ENCODE measurements around the gene ELAC1.
A peak's percentile ranks its signal among the peaks of the same experiment; 100 is the strongest.
"Not testable (repeated sequence)": the region's sequence is repeated elsewhere in the genome, so short reads cannot be mapped to it uniquely, and the experiment has no call there.

The ELAC1 gene

GRCh38 chr18:50973367-50974126, 5.7 kb downstream of the ELAC1 start:
- DNase-seq (ENCODE audit: low read depth), result peak; percentile 39

GRCh38 chr18:50977037-50977760, 9.4 kb downstream of the ELAC1 start:
- DNase-seq (ENCODE audit: low read depth), result no peak

GRCh38 chr18:50981381-50981780, 13.5 kb downstream of the ELAC1 start:
- no peak for DNase-seq (ENCODE audit: low read depth)

GRCh38 chr18:50982086-50982801, 14.4 kb downstream of the ELAC1 start:
- no peak for DNase-seq (ENCODE audit: low read depth)

GRCh38 chr18:50982802-50983179, 15.0 kb downstream of the ELAC1 start:
- no peak for DNase-seq (ENCODE audit: low read depth)

GRCh38 chr18:50986360-50987087, 18.7 kb downstream of the ELAC1 start:
- DNase-seq (ENCODE audit: low read depth), result peak; percentile 79

GRCh38 chr18:50987261-50987660, 19.4 kb downstream of the ELAC1 start:
- DNase-seq (ENCODE audit: low read depth), result no peak

- DNase-seq (ENCODE audit: low read depth), result no peak
Observed at GRCh38 chr18:50989711-50990110, 21.9 kb downstream of the ELAC1 start.

- no peak for DNase-seq (ENCODE audit: low read depth)
Observed at GRCh38 chr18:50992351-50992762, 24.5 kb downstream of the ELAC1 start.

GRCh38 chr18:50994031-50994430, 26.2 kb downstream of the ELAC1 start:
- DNase-seq (ENCODE audit: low read depth), result no peak

GRCh38 chr18:51003174-51003573, 35.3 kb downstream of the ELAC1 start:
- not testable (repeated sequence) for DNase-seq (ENCODE audit: low read depth)

GRCh38 chr18:51006061-51006818, 38.4 kb downstream of the ELAC1 start:
- DNase-seq (ENCODE audit: low read depth), result no peak

- DNase-seq (ENCODE audit: low read depth), result no peak
Observed at GRCh38 chr18:51006948-51007789, 39.3 kb downstream of the ELAC1 start.

GRCh38 chr18:51007790-51008139, 39.9 kb downstream of the ELAC1 start:
- no peak for DNase-seq (ENCODE audit: low read depth)

- no peak for DNase-seq (ENCODE audit: low read depth)
Observed at GRCh38 chr18:51009072-51009471, 41.2 kb downstream of the ELAC1 start.

GRCh38 chr18:51010218-51010617, 42.4 kb downstream of the ELAC1 start:
- no peak for DNase-seq (ENCODE audit: low read depth)

- no peak for DNase-seq (ENCODE audit: low read depth)
Observed at GRCh38 chr18:51011709-51012108, 43.9 kb downstream of the ELAC1 start.

GRCh38 chr18:51012441-51012840, 44.6 kb downstream of the ELAC1 start:
- DNase-seq (ENCODE audit: low read depth), result no peak

- DNase-seq (ENCODE audit: low read depth), result no peak
Observed at GRCh38 chr18:51013259-51013658, 45.4 kb downstream of the ELAC1 start.

- DNase-seq (ENCODE audit: low read depth), result no peak
Observed at GRCh38 chr18:51017140-51017879, 49.5 kb downstream of the ELAC1 start.

Data from GM04504 (cell line).